Glomerular visceral epithelial cell (primary cell): ENCODE data around the gene FEM1B.

Source experiments
- DNase-seq: peaks from one replicate; pipeline ENCODE4 v3.0.0-alpha.2; 2016; ENCODE audit errors: extremely low spot score

Gene FEM1B

GRCh38 chr15:68285259-68285980, 7.9 kb downstream of the FEM1B start:
- DNase-seq: no peak

DNA sequence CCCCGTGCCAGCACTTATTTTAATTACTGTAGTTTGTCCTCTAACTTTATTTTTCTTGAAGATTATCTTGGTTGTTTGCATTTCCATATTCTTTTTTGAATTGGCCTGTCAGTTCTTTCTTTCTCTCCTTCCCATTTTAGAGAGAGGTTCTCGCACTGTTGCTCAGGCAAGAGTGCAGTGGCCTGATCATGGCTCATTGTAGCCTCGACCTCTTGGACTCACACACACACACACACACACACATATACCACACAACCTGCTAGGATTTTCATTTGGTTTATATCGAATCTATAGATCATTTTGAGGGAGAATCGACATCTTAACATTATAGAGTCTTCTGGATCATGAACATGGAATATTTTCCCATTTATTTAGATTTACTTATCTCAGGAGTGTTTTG, 8.7 kb downstream of the FEM1B start:
- DNase-seq: no peak

DNA sequence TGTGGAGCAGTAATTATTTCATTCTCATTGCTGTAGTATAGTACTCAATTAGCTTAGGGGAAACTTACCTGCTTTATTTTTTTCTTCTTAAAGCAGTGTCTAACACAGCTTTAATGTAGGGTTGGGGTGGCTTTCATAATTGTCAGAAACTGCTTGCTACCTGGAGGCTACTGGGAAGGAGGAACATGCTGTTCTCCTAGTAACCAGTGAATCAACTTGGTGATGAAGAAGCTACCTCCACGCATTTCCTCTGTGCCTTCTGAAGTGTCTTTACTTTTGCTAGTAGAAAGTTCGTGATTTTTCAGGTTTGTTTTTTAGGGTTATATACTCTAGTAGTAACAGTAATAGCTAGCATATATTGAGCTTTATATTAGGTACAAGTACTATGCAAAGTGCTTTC, 11.5 kb downstream of the FEM1B start:
- no peak for DNase-seq

GRCh38 chr15:68289621-68290352, 12.2 kb downstream of the FEM1B start:
- DNase-seq: no peak

- no peak for DNase-seq
Measured at GRCh38 chr15:68290715-68291114, 13.2 kb downstream of the FEM1B start.

- no peak for DNase-seq
Measured at GRCh38 chr15:68292157-68292781, 14.7 kb downstream of the FEM1B start.

DNA sequence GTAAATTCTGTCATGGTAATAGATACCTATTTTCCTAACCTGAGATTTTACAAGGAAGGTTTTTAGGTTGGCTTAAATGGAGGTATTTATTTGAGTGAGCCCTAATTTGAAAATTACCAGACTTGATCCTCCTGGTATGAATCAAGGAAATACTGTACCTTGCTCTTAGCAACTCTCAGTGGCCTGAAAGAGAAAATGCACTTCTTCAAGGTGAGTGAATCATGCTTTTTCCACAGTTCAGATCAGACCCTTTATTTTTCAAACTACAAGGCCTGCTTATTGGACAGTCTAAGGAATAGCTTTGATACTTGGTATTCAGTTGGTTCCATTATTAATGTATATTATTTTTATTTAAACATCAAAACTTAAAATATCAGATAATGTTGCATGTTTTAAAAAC, 15.4 kb downstream of the FEM1B start:
- DNase-seq: no peak

- DNase-seq: no peak
Measured at GRCh38 chr15:68295014-68295805, 17.7 kb downstream of the FEM1B start.

DNA sequence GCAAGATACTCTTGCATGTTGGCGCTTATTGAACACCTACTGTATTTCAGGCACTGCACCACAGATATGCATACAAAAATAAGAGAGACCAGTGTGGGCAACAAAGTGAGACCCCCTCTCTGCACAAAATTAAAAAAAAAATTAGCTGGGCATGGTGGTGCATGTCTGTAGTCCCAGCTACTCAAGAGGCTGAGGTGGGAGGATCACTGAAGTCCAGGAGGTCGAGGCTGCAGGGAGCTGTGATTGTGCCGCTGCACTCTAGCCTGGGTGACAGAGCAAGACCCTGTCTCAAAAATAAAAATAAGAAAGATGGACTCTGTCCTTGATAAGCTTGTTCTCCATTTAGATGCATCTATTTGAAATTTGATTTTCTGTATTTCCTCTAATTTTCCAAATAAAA, 20.8 kb downstream of the FEM1B start:
- DNase-seq: no peak

DNA sequence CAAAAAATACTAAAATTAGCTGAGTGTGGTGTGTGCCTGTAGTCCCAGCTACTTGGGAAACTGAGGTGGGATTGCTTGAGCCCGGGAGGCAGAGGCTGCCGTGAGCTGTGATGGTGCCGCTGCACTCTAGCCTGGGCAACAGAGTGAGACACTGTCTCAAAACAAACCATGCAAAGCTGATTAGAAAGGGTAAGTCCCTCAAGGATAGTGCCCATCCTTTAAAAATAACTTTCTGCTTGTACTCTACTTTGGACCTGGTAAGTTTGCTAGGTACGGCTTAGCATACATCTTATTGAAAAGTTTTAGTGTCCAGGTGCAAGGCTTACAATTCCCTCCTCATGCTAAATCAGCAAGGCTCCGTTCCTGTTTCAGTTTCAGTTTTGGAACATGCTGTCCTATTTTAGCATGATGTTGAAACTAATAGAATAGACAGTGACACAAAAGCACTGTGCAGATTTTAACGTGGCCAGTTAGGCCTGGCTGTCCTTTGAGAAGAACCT, 21.4 kb downstream of the FEM1B start:
- no peak for DNase-seq

DNA sequence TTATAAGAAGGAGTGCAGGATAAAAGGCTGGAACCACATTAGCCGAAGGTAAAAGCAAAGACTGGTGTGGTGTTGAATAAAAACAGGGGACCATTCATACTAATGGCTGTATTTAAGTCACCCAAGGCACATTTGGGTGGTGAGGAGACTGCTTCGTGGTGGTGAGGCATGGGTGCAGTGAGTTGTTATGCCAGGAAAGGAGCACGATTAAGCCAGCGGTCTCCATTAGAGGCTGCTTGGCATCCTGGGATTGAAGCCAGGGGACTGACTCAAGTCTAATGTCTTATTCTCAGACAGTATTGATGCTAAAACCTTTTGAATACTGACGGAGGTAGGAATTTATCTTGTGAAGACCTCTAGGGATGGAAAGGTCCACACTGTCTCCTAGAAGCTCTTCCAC, 21.9 kb downstream of the FEM1B start:
- no peak for DNase-seq

GRCh38 chr15:68300115-68300940, 22.8 kb downstream of the FEM1B start:
- DNase-seq: no peak

- DNase-seq: no peak
Measured at GRCh38 chr15:68301301-68301700, 23.8 kb downstream of the FEM1B start.

- DNase-seq: no peak
Measured at GRCh38 chr15:68302729-68303128, 25.2 kb downstream of the FEM1B start.

DNA sequence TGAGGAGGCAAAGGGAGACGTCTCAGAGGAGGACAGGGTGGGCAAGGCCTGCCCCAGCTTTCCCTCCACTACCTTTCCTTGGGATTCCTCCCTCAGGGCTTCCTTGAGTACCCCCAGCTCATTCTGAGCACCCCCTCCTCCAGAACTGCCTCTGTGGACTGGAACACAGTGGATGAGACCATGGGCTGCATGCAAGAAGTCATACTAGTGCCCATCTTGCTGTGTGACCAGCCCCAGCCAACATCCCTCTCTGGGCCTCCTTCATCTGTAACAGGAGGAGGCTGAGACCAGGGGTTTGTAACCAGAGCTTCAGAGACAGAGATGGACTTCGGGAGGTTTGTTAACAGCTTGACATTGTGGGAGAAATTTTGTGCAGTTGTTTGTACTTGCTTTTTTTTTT, 25.6 kb downstream of the FEM1B start:
- no peak for DNase-seq

- DNase-seq: no peak
Measured at GRCh38 chr15:68303560-68304436, 26.3 kb downstream of the FEM1B start.

DNA sequence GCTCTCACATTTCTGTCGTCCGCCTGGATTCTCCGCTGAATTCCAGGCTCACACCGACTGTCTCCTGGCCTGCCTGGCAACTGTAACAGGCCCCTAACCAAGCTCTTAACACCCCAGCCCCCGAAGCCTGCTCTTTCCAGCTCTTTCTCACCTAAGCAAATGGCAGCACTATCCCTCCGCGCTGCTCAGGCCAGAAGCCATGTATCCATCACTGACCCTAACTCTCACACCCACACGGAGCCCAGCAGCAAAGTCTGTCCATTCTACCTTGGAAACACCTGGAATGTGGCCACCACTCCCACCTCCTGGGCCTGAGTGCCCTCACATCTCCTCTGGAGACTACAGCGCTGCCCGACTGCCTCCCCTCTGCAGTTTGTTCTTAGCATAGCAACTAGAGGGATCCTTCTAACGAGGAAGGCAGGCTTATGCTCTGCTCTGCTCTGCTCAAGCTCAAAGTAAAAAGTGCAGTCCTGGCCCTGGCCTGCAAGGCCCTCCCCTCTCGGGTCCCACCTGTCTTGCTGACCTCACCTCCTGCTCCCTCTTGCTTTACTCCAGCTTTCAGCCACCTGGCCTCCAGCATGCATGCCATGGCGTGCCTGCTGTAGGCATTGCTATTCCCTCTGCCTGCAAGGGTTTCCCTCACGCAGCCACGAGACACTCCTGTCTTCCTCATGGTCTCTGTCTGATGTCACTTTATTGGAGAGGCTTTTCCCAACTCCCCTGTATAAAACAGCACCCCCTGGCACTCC, 27.2 kb downstream of the FEM1B start:
- no peak for DNase-seq

- DNase-seq: no peak
Measured at GRCh38 chr15:68305420-68305871, 27.9 kb downstream of the FEM1B start.
